Cerebellar cortex (tissue), 1 donor: ENCODE data around the gene FAM20A.
"Not testable (repeated sequence)": the region's sequence is repeated elsewhere in the genome, so short reads cannot be mapped to it uniquely, and the experiment has no call there.

ENCODE experiments used
- DNase-seq: peaks from one replicate; pipeline ENCODE4 v3.0.0-alpha.2; 2015; ENCODE audit warnings: low spot score

The FAM20A gene

DNA sequence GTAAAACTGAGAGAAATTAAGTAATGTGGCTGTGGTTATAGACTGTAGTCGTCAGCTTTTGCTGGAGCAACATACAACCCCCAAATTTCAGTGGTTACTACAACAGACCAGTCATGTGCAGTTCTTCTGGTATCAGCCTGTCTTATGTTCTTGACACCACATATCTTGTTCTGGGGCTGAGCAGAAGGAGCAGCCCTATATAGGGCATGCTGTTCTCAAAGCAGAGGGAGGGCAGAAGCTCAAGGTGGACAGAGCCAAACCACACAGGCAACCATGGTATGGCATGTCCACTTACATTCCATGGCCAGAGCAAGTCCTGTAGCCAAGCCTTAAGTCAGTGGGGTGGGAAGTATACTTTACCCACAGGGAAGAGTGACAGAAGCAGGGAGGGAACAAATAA lies 81.3 kb downstream of the FAM20A start:
- peak; percentile 46 for DNase-seq

DNA sequence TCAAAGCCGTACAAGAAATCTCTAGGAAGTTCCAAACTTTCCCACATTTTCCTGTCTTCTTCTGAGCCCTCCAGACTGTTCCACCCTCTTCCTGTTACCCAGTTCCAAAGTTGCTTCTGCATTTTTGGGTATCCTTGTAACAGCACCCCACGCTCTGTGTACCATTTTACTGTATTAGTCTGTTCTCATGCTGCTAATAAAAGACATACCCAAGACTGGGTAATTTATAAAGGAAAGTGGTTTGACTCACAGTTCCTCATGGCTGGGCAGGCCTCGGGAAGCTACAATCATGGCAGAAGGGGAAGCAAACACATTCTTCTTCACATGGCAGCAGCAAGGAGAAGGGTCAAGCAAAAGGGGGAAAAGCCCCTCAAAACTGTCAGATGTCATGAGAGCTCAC lies 82.1 kb downstream of the FAM20A start:
- not testable (repeated sequence) for DNase-seq

DNA sequence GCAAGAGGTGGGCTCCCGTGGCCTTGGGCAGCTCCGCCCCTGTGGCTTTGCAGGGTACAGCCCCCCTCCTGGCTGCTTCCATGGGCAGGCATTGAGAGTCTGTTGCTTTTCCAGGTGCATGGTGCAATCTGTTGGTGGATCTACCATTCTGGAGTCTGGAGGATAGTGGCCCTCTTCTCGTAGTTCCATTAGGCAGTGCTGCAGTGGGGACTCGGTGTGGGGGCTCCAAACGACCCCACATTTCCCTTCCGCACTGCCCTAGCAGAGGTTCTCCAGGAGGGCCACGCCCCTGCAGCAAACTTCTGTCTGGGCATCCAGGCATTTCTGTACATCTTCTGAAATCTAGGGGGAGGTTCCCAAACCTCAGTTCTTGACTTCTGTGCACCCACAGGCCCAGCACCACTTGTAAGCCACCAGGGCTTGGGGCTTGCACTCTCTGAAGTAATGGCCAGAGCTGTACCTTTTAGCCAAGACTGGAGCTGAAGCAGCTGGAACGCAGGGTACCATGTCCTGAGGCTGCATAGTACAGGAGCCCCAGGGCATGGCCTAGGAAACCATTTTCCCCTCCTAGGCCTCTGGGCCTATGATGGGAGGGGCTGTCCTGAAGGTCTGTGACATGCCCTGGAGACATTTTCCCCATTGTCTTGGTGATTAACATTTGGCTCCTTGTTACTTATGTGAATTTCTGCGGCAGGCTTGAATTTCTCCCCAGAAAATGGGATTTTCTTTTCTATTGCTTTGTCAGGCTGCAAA lies 82.9 kb downstream of the FAM20A start:
- no peak for DNase-seq

DNA sequence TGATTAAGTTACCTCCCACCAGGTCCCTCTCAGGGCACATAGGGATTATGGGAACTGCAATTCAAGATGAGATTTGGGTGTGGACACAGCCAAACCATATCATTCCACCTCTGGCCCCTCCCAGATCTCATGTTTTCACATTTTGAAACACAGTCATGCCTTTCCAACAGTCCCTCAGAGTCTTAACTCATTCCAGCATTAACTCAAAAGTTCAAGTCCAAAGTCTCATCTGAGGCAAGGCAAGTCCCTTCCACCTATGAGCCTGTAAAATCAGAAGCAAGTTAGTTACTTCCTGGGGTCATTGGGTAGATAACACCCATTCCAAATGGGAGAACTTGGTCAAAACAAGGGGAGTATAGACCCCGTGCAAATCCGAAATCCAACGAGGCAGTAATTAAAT lies 83.6 kb downstream of the FAM20A start:
- DNase-seq, result not testable (repeated sequence)

DNA sequence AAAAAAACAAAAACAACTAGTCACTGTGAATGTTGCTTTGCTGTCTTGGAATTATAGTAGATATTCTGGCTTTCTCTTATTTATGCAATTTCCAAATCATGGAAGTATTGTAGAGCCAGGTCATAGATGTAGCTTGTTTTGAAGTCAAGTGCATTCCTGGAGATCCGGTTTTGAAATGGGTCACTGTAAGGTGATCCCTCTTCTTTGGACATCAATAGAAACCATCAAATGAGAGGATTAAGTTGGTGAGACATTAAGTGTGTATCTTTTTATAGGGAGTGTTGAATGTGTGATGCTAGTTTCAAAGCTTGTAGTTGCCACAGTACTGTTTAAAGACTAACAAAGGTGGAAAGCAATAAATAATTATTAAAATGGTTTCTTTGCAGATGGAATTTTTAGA lies 84.4 kb downstream of the FAM20A start:
- DNase-seq, result no peak

DNA sequence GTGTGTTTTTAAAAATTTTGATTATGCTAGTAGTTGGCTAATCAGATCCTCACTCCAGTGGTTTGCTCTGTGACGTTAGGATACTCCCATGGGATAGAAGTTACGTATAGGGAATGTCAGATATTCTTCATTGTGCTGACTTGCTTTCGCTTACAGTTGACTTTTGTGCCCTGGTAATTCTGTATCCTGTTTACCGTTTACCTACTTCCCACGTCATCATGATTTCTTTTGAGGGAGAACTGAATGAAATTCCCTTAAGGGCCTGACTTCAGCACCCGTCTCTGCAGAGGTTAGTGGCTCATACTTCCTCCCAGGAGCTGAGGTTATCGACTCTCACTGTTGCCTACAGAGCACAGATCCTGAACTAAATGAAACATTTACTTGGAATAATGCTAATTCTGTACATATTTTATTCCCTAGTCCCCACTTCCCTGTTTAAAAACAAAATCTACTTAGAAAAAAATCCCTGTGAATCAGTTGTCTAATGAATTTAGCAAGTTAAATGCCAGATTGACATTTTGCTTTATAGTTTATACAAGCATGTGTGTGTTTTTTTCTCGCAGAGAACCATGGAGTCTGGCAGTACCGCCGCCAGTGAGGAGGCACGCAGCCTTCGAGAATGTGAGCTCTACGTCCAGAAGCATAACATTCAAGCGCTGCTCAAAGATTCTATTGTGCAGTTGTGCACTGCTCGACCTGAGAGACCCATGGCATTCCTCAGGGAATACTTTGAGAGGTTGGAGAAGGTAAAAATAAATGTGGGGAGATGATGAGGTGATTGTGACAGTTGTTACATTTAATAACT lies 86.1 kb downstream of the FAM20A start:
- DNase-seq, result no peak

DNA sequence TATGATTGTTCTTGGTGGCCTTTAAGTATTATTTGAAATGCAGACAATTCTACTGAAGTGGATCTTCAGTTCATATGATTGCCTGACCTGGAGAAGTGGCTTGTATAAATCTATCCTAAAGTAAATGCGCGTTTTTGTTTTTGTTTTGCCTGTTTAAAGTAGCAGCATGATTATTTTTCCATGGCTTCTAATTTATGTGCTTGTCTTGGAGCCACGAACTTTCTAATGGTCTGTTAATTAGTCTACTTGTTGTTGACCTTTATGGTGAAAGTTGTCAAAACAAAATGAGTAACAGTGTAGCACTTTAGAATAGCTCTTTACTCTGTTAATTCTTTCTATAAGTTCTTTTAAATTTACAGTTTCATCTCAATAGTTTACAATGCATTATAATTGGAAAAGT lies 87.2 kb downstream of the FAM20A start:
- DNase-seq, result no peak

DNA sequence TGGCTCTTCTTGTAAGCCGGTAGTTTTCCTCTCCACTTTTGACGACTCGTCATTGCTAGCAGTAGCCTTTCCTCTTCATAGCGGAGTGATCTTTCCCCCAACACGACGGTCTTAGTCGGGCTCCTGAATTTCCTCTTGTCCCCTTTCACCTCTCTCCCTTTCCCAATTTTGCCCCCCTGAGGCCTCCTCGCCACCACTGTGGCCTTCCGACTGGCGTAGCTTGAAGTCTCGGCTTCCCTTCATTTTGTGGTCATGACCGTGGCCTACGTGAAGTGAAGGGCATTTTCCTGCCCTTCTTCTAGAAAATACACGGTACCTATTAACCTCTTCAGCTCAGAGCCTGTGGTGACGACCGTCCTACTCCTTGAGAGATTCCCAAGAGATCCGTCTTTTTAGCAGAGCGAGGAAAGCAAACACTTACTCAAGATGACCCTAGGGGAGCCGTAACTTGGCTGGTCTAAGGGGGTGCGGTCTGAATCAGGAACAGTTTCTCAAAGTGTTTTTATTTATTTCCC lies 88.2 kb downstream of the FAM20A start:
- DNase-seq, result no peak

DNA sequence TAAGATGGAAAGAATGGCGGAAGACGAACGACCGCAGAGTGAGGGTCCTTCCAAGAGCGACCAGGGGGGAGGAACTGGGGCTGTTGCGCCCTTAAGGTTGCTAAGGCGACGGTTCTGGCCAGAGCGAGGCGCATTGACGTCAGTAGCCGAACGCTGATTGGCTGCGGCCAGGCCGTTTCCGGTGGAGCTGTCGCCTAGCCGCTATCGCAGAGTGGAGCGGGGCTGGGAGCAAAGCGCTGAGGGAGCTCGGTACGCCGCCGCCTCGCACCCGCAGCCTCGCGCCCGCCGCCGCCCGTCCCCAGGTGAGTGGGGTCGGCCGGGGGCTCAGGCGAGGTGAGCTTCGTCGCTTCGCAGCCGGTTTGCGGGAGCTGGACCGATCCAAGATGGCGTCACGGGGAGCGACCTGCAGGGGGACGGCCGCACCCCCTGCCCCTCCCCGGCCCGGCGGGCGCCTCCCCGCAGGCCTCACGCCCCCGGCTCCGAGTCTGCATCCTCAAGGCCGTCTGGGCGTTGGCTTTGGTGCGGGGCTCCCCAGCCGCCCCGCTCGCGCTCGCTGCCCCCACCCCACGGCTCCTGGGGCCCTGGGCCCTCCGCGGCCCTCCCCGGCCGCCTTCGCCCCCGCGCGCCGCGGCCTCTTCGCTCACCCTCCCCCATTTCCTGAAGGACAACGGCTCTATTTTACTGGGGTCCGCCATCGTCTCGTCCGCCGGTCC lies 88.8 kb downstream of the FAM20A start, which contains the start of gene PRKAR1A:
PRKAR1A (plus strand) TSS at position 184 of the 713 bp plus-strand sequence. CDS start 2,970 bp downstream, outside the sequence.
- DNase-seq, result peak; percentile 97

DNA sequence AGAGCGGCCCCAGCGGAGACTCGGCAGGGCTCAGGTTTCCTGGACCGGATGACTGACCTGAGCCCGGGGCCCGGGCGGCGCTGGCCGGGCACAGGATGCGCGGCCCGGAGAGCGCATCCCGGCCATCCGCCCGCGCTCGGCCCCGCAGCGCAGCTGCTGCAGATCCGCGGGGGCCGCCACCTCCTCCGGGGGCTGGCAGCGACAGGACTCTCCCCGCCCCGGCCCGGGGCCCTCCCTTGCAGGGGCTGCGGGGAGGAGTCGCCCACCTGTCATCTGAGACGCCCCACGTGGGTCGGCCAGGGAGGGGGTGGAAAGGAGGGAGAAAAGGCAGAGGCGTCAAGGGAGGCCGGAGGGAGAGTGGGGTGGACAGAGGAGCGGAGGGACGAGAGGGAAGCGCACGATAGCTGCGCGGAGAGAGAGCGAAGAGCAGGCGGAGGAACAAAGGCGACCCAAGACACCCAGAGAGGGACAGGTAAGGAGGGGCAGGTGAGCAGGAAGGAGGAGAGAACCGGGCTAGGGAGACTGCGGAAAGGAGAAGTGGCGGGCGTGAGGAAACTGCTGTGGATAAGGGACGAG lies 89.4 kb downstream of the FAM20A start:
- peak; percentile 92 for DNase-seq

DNA sequence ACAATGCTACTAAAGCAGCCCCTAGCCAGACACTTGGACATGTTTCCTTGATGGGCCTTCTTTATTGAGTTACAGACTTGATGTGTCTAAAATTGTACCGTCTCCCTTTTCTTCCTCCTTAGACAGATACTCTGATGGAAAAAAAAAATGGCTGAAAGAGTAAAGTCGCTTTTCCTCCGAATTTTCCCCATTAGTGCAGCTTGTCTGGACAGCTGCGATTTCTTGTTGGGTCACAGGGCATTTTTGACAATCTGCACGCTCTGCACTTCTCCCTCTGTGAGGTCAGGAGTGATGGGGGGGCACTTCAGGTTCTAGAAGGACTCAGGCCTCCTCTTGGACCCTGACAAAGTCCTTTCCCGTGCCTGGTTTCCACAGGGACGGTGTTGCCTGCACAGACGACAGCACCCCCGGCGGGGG lies 89.9 kb downstream of the FAM20A start:
- DNase-seq, result peak; percentile 63

DNA sequence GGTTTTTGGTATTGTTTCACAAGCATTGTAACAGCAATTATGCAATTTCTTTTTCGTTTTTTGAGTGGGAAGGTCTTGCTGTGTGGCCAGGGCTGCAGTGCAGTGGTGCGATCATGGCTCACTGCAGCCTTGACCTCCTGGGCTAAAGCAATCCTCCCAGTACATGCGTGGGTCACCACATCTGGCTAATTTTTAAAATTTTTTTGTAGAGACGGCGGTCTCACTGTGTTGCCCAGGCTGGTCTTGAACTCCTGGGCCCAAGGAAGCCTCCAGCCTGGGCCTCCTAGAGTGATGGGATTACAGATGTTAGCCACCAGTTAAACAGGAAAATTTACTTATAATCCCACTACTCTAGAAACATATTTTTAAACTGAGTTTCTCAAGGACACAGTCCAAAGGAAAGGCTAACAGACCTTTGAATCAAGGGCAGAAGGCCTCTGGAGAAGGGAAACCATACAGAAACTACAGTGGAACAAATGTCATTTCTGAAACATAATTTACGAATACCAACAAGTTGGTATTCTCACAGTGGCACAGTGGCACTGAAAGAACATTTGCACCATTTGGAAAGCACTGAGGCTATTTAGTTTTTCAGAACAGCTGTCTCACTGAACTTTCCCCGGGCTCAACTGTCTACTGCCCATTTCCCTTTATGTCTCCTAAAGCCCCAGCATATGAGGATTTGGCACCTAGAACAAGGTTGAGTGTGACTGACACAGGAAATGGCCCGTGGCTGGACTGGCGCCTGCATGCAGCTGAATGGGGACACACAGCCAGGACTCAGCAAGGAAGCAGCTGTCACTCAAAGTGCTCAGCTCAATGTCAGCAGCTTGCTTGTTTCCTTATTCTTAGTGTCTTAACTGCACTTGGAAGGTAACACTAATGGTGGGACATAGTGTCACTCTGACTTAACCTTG lies 91.8 kb downstream of the FAM20A start:
- no peak for DNase-seq

DNA sequence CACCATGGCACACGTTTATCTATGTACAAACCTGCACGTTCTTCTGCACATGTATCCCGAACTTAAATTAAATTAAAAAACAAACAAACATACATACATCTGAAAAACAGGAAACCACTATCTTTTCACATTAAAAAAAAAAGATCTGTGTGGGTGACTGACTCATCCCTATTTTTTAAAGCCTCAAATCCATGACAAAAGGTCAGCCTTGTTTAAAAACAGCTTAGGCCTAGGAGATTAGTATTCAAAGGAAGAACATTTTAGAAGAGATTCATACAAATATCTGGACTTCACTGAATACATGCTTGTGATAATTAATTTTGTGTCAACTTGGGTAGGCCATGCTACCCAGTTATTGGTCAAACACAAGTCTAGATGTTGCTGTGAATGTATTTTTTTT lies 93.6 kb downstream of the FAM20A start:
- no peak for DNase-seq

DNA sequence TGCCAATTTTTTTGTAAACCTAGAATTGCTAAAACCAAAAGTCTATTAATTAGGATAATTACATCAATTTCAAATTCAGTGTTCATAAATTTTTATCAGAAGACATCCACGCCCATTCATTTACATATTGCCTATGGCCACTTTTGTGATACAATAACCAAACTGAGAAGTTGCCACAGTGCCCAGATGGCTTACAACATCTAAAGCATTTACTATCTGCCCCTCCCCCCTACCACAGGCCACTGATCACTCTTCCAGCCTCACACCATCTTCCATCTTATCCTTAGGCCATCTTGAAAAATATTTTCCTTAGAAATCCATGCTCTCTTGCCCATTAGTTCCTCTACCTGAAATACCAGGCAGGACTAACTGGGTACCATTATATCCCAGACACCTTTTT lies 95.2 kb downstream of the FAM20A start:
- DNase-seq, result no peak

DNA sequence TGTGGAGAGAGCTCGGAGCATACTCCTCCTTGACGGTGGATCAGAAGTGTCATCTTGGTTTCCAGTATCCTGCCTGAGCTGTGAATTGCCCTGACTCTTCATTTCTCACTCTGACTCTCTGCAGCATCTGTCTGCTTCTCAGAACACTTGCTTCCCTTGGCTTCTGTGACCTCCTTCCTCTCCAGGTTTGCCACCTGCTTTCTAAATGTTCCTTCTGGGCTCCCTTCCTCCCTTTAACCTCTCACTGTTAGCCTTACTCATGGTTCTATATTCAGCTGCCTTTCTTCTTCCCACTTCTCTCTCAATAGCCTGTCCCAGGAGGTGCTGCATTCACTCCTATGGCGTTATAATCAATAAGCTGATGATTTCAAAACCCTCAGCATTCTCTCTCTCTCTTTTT lies 100.1 kb downstream of the FAM20A start:
- DNase-seq, result no peak

DNA sequence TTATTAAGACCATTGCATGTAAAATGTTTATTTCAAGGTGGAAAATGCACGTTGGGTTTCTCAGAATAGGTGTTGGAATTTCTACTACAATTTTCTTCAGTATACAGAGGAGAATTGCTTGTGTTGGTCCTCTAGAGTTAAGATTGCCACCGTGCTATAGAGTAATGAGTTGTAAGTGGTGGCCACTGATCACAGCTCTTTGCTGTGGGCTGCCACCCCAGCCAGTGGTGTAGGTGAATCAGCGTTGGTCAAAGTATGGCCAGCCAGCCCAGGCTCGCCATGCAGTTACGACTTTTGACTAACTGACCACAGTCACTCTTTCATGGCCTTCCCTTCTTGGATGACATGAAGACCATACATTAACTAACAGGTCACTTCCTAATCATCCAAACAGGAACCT lies 101.6 kb downstream of the FAM20A start:
- no peak for DNase-seq

DNA sequence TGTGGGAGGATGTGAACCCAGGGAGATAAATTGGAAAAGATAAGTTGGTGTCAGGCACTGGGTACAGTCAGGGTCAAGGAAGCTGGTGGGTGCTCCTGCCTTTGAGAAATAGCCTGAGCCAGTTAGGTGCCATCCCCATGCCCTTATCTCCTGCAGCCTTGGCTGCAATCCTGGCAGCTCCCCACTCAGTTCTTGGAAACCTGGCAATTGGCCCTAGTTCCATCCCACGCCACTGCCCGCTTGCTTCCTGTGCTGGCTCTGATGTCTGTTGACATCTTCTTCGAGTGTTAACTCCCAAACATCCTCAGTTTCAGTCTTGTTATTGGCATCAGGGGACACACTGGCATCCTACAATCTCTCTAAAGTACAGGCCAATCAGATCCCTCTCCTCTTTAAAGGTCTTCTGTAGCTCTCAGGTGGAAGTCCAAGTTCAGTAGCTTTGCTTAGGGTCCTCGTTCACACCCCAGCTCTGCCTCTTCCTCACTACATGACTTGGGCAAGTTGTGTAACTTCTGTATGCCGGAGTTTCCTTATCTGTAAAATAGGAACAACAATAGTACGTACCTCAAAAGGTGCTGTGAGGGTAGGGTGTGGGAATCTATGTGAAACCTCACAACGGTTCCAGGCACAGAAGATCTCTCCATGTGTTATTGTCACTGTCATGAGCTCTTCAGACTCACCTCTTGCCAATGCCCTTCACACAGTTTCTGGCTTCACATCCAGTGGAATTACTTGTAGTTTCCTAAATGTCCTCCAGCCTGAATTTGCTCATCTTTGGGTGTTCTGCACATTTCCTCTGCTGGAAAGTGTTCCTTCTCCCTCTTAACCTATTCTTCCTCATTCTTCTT lies 102.5 kb downstream of the FAM20A start:
- no peak for DNase-seq

DNA sequence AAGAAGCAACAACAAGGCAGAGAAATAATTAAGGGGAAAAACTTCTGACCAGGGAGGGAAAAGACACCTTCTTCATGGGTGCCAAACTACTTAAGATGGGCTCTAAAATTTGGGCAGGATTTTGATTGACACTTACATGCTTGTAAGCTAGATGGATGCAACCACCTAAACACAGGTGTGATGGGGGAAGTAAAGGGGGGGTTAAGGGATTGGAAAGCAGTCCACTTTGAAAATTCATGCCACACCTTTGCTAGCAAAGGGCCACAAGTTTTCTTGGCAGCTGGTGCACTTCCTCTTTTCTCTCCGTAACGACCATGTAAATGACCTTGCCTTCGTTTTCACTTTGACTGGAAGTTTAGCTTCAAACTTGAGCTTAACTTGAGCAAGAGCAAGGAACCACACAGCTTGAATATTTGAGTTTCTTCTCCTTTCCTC lies 103.3 kb downstream of the FAM20A start:
- no peak for DNase-seq

DNA sequence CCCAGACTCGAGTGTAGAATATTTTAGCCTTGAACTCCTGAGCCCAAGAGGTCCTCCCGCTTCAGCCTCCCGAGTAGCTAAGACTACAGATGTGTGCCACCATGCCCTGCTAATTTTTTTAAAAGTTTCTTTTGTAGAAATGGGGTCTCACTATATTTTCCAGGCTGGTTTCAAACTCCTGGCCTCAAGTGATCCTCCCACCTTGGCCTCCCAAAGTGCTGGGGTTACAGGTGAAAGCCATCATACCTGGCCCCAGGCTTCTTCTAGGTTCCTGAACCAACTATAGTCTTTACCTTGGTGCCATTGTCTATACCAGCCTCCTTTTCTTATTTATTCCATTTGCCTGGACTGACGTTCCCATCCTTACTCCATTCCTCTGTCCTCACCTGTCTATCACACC lies 106.1 kb downstream of the FAM20A start:
- no peak for DNase-seq
